Esophagus squamous epithelium (tissue), 4 donors: Measurements from ENCODE around the gene ARRDC2.

Source experiments
- CTCF ChIP-seq, 6 experiments: fragments of 450-650 bp in 4 of 6; fragments of 200-600 bp in 2 of 6; sonication (generic) in 2 of 6; IDR thresholded peaks; one replicate each; pipeline ENCODE4 v1.5.1; 2016 to 2019; ENCODE audit warnings: antibody characterized with exemption in 6 of 6, mild to moderate bottlenecking in 4 of 6, moderate library complexity in 4 of 6
- POLR2A ChIP-seq, 4 donors: fragments of 450-650 bp; IDR thresholded peaks; one replicate each; pipeline ENCODE4 v1.6.1; 2017; ENCODE audit warnings: antibody characterized with exemption in 4 of 4, mild to moderate bottlenecking in 4 of 4, moderate library complexity in 3 of 4

- TF ChIP-seq CTCF (IDR thresholded peaks at IDR 0.05) (no peak), POLR2A (IDR thresholded peaks at IDR 0.05) (no peak)
Observed at GRCh38 chr19:17963936-17964691, 43.9 kb upstream of the ARRDC2 start.
